Measurements from ENCODE around the gene FKBP1C.

DNA sequence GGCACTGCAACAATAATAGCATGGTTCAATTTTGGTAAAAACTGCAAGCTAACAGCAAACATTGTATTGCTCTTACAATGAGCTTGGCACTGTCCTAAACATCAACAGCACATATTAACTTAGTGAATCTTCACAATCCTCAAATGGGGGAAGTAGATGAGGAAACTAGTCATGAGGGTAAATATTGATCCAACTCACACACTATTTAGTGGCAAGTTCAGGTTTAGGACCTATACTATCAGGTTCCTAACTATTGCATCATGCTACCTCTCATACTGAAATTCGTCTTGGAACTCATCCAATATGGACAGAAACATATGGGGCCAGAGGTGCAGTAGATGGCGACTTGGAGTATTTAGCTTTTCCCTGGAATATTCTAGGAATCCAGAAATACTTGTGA lies 34.2 kb downstream of the FKBP1C start:
- TF ChIP-seq CTBP1 (IDR thresholded peaks at IDR 0.05; ENCODE audit: borderline replicate concordance) (no peak), BHLHE40 (IDR thresholded peaks at IDR 0.05; ENCODE audit: borderline replicate concordance) (no peak), ARNT (IDR thresholded peaks at IDR 0.05) (no peak), L3MBTL2 (conservative IDR thresholded peaks at IDR 0.05) (no peak), LEF1 (IDR thresholded peaks at IDR 0.05; ENCODE audit: borderline replicate concordance) (no peak), TARDBP (IDR thresholded peaks at IDR 0.05) (no peak)
